Natural killer cell (primary cell): ENCODE data around the gene UBQLNL. TPM values are rescaled to one million over a fixed set of nuclear protein-coding genes. Genes with fewer than 3 reads are reported as not detected.

Experiments used
- ATAC-seq, 3 donors: fragments of 150-1000 bp in 2 of 3; fragments of 200-7000 bp in 1 of 3; cut with Tn5 transposase; 1 replicate in 1 of 3; 2 replicates in 2 of 3; pipeline ENCODE4 v1.10.0; 2021; ENCODE audit warnings: mild to moderate bottlenecking in 2 of 3, moderate library complexity in 2 of 3
- DNase-seq, 2 donors: peaks; one replicate each; pipeline versions ENCODE4 v3.0.0 to v3.0.0-alpha.2; 2013 to 2021; ENCODE audit warnings: mixed read lengths in 1 of 2
- H3K27ac ChIP-seq: one replicate; pipeline ENCODE4 v1.5.1; 2013; ENCODE audit warnings: mild to moderate bottlenecking, low read length
- H3K27me3 ChIP-seq: one replicate; pipeline ENCODE4 v1.6.1; 2013; ENCODE audit warnings: low read length; ENCODE audit not compliant: control insufficient read depth, insufficient read depth
- H3K36me3 ChIP-seq: one replicate; pipeline ENCODE4 v1.6.1; 2013; ENCODE audit warnings: low read length; ENCODE audit not compliant: control insufficient read depth, insufficient read depth
- H3K4me1 ChIP-seq: one replicate; pipeline ENCODE4 v1.6.1; 2013; ENCODE audit warnings: low read length; ENCODE audit not compliant: control insufficient read depth, insufficient read depth
- H3K4me3 ChIP-seq: one replicate; pipeline ENCODE4 v1.5.1; 2013; ENCODE audit warnings: low read length
- H3K9me3 ChIP-seq: one replicate; pipeline ENCODE4 v1.6.1; 2013; ENCODE audit warnings: low read length; ENCODE audit not compliant: control insufficient read depth, insufficient read depth
- H3K27ac Mint-ChIP-seq, 2 donors: one replicate each; pipeline ENCODE4 v1.8.0; 2022; ENCODE audit warnings: mild to moderate bottlenecking in 2 of 2, mixed read lengths in 2 of 2, moderate library complexity in 1 of 2
- H3K27me3 Mint-ChIP-seq, 2 donors: one replicate each; pipeline ENCODE4 v1.8.0; 2022; ENCODE audit warnings: low read depth in 2 of 2, mixed read lengths in 2 of 2
- H3K36me3 Mint-ChIP-seq: one replicate; pipeline ENCODE4 v1.8.0; 2022; ENCODE audit warnings: mixed read lengths
- H3K4me1 Mint-ChIP-seq, 2 donors: one replicate each; pipeline ENCODE4 v1.8.0; 2022; ENCODE audit warnings: mixed read lengths in 2 of 2
- H3K4me3 Mint-ChIP-seq: one replicate; pipeline ENCODE4 v1.8.0; 2022; ENCODE audit warnings: mild to moderate bottlenecking, moderate library complexity, mixed read lengths
- H3K9me3 Mint-ChIP-seq, 2 donors: one replicate each; pipeline ENCODE4 v1.8.0; 2022; ENCODE audit warnings: mixed read lengths in 2 of 2
- WGBS: methylation state at CpG from one replicate; pipeline ENCODE4 v1.1.7; 2013; ENCODE audit warnings: missing lambda C conversion rate; ENCODE audit not compliant: insufficient coverage; 5-methylcytosine and 5-hydroxymethylcytosine counted together
- intact Hi-C: fragments of 100-400 bp; cut with micrococcal nuclease; formaldehyde crosslinking; loops from one replicate; pipeline ENCODE4 v1.14.2; 2022
- total RNA-seq, 4 donors: library from RNA; stranded (reverse); fragments of 120-200 nt in 1 of 4; gene quantifications; one replicate each; pipeline versions ENCODE4 v1.2.3 to v1.2.4, GENCODE V29; 2013 to 2022
- TF ChIP-seq, protein P1 (sequence below): fragments of 200-600 bp; IDR thresholded peaks from one replicate; pipeline ENCODE4 v1.8.0; 2022; ENCODE audit warnings: antibody characterized with exemption

UBQLNL gene
- total RNA-seq, 3 donors from 2014 or later (not counting 1 experiment from before 2014, with no cell fraction given), result 0.61 to 1.3 TPM; not detected in 1

DNA sequence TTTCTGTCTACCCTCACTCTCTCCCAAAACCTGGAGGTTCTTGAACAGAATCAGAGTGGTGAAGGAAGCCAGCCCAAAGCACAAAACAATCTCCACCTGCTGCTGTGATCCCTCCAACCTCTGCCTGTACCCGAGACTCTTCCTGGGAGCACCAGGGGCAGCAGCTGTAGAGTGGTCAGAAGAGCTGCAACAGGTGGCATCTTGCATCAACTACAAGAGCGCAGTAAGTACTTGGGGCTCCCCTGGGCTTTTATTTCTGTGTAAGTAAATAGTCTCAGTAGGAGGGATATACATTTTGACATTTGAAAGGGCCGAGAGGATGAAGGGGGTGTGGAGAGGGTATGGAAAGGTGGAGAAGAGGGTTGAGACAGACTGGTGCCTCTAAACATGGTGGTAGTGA, 8.3 kb upstream of the UBQLNL start:
- no peak overlapping the region for H3K27ac ChIP-seq
- Mint-ChIP-seq H3K4me1 (no peaks in the 10 kb centered on the region), H3K9me3 (no peaks in the 10 kb centered on the region), H3K27me3 (peaks cover 0 to 10% of the 10 kb centered on the region in 2 donors), H3K4me3 (no peak overlapping the region), H3K27ac (no peak overlapping the region), H3K36me3 (no peaks in the 10 kb centered on the region)
- no peaks in the 10 kb centered on the region for H3K4me1 ChIP-seq
- TF ChIP-seq, protein P1, sequence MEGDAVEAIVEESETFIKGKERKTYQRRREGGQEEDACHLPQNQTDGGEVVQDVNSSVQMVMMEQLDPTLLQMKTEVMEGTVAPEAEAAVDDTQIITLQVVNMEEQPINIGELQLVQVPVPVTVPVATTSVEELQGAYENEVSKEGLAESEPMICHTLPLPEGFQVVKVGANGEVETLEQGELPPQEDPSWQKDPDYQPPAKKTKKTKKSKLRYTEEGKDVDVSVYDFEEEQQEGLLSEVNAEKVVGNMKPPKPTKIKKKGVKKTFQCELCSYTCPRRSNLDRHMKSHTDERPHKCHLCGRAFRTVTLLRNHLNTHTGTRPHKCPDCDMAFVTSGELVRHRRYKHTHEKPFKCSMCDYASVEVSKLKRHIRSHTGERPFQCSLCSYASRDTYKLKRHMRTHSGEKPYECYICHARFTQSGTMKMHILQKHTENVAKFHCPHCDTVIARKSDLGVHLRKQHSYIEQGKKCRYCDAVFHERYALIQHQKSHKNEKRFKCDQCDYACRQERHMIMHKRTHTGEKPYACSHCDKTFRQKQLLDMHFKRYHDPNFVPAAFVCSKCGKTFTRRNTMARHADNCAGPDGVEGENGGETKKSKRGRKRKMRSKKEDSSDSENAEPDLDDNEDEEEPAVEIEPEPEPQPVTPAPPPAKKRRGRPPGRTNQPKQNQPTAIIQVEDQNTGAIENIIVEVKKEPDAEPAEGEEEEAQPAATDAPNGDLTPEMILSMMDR, result no peak
- no peaks in the 10 kb centered on the region for H3K36me3 ChIP-seq
- ATAC-seq, result no peak
- no peaks in the 10 kb centered on the region for H3K27me3 ChIP-seq
- intact Hi-C loops, result no loop called here
- H3K9me3 ChIP-seq, result no peaks in the 10 kb centered on the region
- 80% methylated on average over 3 of the region's 3 CpGs for WGBS
- no peak for DNase-seq
- no peak overlapping the region for H3K4me3 ChIP-seq

DNA sequence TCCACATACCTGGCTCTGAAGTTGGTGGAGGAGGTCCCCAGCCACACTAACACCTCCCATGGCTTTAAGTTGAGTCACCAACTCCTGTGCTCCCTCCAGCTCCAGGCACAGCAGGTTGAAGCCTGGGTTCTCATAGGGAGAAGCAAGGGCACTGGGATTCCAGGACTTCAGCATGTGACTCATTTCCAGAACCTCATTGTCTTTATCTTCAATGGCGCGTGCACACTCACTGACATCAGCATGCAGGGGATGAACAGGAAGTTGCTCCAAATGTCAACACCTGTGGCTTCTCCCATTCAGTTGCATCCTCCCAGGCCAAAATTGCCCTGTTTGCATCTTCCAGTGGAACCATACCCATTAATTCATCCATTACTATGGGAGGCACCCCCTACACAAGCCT, 5.8 kb upstream of the UBQLNL start:
- Mint-ChIP-seq H3K27me3 (peaks cover 0 to 10% of the 10 kb centered on the region in 2 donors), H3K4me3 (no peak overlapping the region), H3K27ac (no peak overlapping the region), H3K36me3 (no peaks in the 10 kb centered on the region), H3K9me3 (no peaks in the 10 kb centered on the region), H3K4me1 (no peaks in the 10 kb centered on the region)
- Histone ChIP-seq H3K9me3 (no peaks in the 10 kb centered on the region), H3K4me3 (no peak overlapping the region), H3K27ac (no peak overlapping the region), H3K27me3 (no peaks in the 10 kb centered on the region), H3K4me1 (no peaks in the 10 kb centered on the region), H3K36me3 (no peaks in the 10 kb centered on the region)
- ATAC-seq (no peak), DNase-seq (no peak)
- intact Hi-C loops, result no loop called here
- TF ChIP-seq, protein P1, result no peak
- 87% methylated on average over 2 of the region's 2 CpGs for WGBS

DNA sequence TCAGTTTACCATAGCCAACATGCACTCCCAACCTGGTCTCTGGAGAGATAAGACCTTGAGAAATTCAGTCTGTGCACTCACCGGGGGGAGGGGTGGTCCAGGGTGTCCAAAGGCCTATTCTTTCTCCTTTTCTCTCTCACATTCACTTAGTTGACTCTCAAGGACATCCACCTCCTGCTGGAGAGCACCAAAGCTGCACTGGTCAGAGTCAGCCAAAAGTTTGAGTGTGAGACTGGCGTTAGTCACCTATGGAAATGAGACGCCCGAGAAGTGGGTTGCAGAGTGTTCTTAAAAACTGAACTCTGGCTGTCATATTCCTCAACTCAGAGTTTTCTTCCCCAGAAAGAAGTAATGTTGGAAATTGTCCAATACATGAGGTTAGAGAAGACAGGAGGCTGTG, 5.0 kb upstream of the UBQLNL start:
- no peak for DNase-seq
- 100% methylated on average over 3 of the region's 4 CpGs for WGBS
- Histone ChIP-seq H3K4me1 (no peaks in the 10 kb centered on the region), H3K27me3 (no peaks in the 10 kb centered on the region), H3K9me3 (no peaks in the 10 kb centered on the region), H3K27ac (no peak overlapping the region), H3K36me3 (no peaks in the 10 kb centered on the region), H3K4me3 (no peak overlapping the region)
- no peak for ATAC-seq
- Mint-ChIP-seq H3K4me1 (no peaks in the 10 kb centered on the region), H3K36me3 (no peaks in the 10 kb centered on the region), H3K27me3 (peaks cover 0 to 7% of the 10 kb centered on the region in 2 donors), H3K9me3 (no peaks in the 10 kb centered on the region), H3K4me3 (no peak overlapping the region), H3K27ac (no peak overlapping the region)
- intact Hi-C loops, result no loop called here
- TF ChIP-seq, protein P1, result no peak

DNA sequence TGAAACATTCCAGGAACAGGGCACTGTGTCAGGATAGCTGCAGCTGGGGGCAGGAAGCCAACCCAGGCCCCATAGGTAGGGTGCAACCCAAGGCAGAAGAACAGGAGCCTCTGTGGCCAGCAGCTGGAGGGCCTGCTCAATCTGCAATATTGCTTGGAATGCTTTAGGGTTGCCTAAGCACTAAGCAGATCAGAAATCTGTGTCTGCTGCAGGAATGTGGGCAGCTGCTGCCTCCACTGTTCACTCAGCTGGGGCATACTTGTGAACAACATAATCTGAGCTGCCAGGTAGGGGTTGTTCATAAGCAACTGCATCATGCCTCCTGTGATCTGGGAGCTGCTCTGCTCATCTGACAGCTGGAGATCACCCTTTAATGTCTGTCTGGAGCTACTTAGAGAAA, 1.7 kb downstream of the UBQLNL start:
- H3K27me3 ChIP-seq, result no peaks in the 10 kb centered on the region
- H3K36me3 ChIP-seq, result no peaks in the 10 kb centered on the region
- Mint-ChIP-seq H3K4me3 (no peak overlapping the region), H3K9me3 (no peaks in the 10 kb centered on the region), H3K27ac (no peak overlapping the region), H3K4me1 (no peaks in the 10 kb centered on the region), H3K27me3 (peaks cover 0 to 3% of the 10 kb centered on the region in 2 donors), H3K36me3 (no peaks in the 10 kb centered on the region)
- H3K4me3 ChIP-seq, result no peak overlapping the region
- H3K4me1 ChIP-seq, result no peaks in the 10 kb centered on the region
- no peak for DNase-seq
- TF ChIP-seq, protein P1, result no peak
- no peaks in the 10 kb centered on the region for H3K9me3 ChIP-seq
- no peak overlapping the region for H3K27ac ChIP-seq
- ATAC-seq, result no peak
- intact Hi-C loops, result no loop called here
